OCI-LY1 (cell line): ENCODE data around the gene CA12.

Experiments used
- H2AFZ ChIP-seq: fragments of 200-600 bp; sonication (generic), shearing (Covaris generic); 2 replicates; pipeline ENCODE4 v1.6.0; 2014; ENCODE audit warnings: antibody characterized with exemption, mild to moderate bottlenecking, low read length
- H3F3A ChIP-seq: fragments of 200-600 bp; sonication (generic), shearing (Covaris generic); 2 replicates; pipeline ENCODE4 v1.6.0; 2014; ENCODE audit warnings: mild to moderate bottlenecking, antibody characterized with exemption, low read length, moderate library complexity; ENCODE audit not compliant: insufficient read depth
- H3K27ac ChIP-seq: fragments of 200-600 bp; sonication (generic); 2 replicates; pipeline ENCODE4 v1.5.1; 2014; ENCODE audit warnings: low read length, mixed run types, mild to moderate bottlenecking, low read depth; ENCODE audit not compliant: poor library complexity, severe bottlenecking
- H3K27me3 ChIP-seq: fragments of 200-600 bp; sonication (generic); 2 replicates; pipeline ENCODE4 v1.6.0; 2014; ENCODE audit warnings: antibody characterized with exemption, mild to moderate bottlenecking, low read length, moderate library complexity; ENCODE audit not compliant: insufficient read depth
- H3K36me3 ChIP-seq: fragments of 200-600 bp; sonication (generic); 2 replicates; pipeline ENCODE4 v1.6.1; 2014; ENCODE audit warnings: mild to moderate bottlenecking, antibody characterized with exemption, low read length, moderate library complexity, mixed read lengths; ENCODE audit not compliant: insufficient read depth
- H3K4me1 ChIP-seq: fragments of 200-600 bp; sonication (generic); 2 replicates; pipeline ENCODE4 v1.5.1; 2014; ENCODE audit warnings: mild to moderate bottlenecking, low read length, moderate library complexity; ENCODE audit not compliant: insufficient read depth, severe bottlenecking
- H3K4me2 ChIP-seq: fragments of 200-600 bp; sonication (generic), shearing (Covaris generic); 2 replicates; pipeline ENCODE4 v1.6.1; 2014; ENCODE audit warnings: low read length
- H3K4me3 ChIP-seq: fragments of 200-600 bp; sonication (generic); 2 replicates; pipeline ENCODE4 v1.5.1; 2014; ENCODE audit warnings: low read length, low read depth, mild to moderate bottlenecking, mixed read lengths; ENCODE audit not compliant: poor library complexity, severe bottlenecking
- H3K79me2 ChIP-seq: fragments of 200-600 bp; shearing (Covaris generic); 2 replicates; pipeline ENCODE4 v1.6.1; 2016; ENCODE audit warnings: mixed run types, low read length, mixed read lengths; ENCODE audit not compliant: insufficient read depth
- H3K9ac ChIP-seq: fragments of 200-600 bp; sonication (generic), shearing (Covaris generic); 2 replicates; pipeline ENCODE4 v1.6.1; 2014; ENCODE audit warnings: mild to moderate bottlenecking, low read length, mixed read lengths
- H3K9me2 ChIP-seq: fragments of 200-600 bp; sonication (generic), shearing (Covaris generic); 2 replicates; pipeline ENCODE4 v1.6.1; 2014; ENCODE audit warnings: low read depth, mild to moderate bottlenecking, low read length, mixed read lengths
- H3K9me3 ChIP-seq: fragments of 200-600 bp; shearing (Covaris generic); 2 replicates; pipeline ENCODE4 v1.6.1; 2014; ENCODE audit warnings: low read length, mixed read lengths
- H4K20me1 ChIP-seq: fragments of 200-600 bp; sonication (generic), shearing (Covaris generic); 2 replicates; pipeline ENCODE4 v1.6.0; 2016; ENCODE audit warnings: mild to moderate bottlenecking, low read length; ENCODE audit not compliant: insufficient read depth
- EZH2 ChIP-seq: fragments of 200-600 bp; sonication (generic), shearing (Covaris generic); IDR thresholded peaks from 2 replicates; pipeline ENCODE4 v1.8.0; 2017; ENCODE audit warnings: borderline replicate concordance, mixed run types, mild to moderate bottlenecking, antibody characterized with exemption, low read length, moderate library complexity, mixed read lengths
- TF ChIP-seq, protein P1 (sequence below): fragments of 200-600 bp; sonication (generic), shearing (Covaris generic); IDR thresholded peaks from 2 replicates; pipeline ENCODE4 v1.5.1; 2017; ENCODE audit warnings: mild to moderate bottlenecking, antibody characterized with exemption, low read length, moderate library complexity, mixed read lengths

The CA12 gene

DNA sequence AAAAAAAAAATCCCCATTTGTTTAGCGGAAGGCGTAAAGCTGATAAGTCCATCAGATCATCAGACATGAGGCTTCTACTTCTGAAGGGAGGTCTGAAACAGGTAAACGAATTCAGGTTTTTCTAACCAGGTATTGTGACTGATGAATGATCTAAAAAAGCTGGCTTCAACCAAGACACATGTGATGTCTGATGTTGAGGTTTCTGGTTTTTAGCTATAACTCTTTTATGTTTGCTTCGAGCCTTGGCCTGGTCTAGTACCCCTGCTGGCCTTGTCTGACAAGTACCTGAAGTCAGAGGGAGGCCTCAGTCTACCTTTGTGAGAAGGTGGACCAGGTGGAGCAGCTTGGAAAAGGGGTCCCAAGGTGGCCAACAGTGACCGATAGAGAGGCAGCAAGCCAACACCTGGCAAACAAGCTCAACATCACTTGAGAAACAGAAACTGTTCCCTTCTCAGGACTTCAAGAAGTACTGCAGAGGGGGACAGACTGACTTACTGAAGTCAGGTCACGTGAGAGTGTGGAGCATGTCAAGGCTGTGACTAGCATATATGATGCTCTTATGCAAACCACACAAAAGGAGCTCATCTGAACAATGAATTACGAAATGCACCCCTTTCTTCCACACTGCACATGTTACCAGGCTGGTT, 33.0 kb upstream of the CA12 start:
- no peak overlapping the region for H3K4me3 ChIP-seq
- peaks cover 5% of the 10 kb centered on the region for H3K4me1 ChIP-seq
- no peaks in the 10 kb centered on the region for H3K27me3 ChIP-seq
- no peaks in the 10 kb centered on the region for H3K79me2 ChIP-seq
- H2AFZ ChIP-seq, result no peak overlapping the region
- TF ChIP-seq, protein P1, sequence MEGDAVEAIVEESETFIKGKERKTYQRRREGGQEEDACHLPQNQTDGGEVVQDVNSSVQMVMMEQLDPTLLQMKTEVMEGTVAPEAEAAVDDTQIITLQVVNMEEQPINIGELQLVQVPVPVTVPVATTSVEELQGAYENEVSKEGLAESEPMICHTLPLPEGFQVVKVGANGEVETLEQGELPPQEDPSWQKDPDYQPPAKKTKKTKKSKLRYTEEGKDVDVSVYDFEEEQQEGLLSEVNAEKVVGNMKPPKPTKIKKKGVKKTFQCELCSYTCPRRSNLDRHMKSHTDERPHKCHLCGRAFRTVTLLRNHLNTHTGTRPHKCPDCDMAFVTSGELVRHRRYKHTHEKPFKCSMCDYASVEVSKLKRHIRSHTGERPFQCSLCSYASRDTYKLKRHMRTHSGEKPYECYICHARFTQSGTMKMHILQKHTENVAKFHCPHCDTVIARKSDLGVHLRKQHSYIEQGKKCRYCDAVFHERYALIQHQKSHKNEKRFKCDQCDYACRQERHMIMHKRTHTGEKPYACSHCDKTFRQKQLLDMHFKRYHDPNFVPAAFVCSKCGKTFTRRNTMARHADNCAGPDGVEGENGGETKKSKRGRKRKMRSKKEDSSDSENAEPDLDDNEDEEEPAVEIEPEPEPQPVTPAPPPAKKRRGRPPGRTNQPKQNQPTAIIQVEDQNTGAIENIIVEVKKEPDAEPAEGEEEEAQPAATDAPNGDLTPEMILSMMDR, result no peak
- TF ChIP-seq EZH2, result no peak
- no peaks in the 10 kb centered on the region for H3K9me3 ChIP-seq
- no peaks in the 10 kb centered on the region for H4K20me1 ChIP-seq
- H3K36me3 ChIP-seq, result no peaks in the 10 kb centered on the region
- no peaks in the 10 kb centered on the region for H3F3A ChIP-seq
- no peak overlapping the region for H3K4me2 ChIP-seq
- no peak overlapping the region for H3K9ac ChIP-seq
- no peak overlapping the region for H3K27ac ChIP-seq
- no peaks in the 10 kb centered on the region for H3K9me2 ChIP-seq

DNA sequence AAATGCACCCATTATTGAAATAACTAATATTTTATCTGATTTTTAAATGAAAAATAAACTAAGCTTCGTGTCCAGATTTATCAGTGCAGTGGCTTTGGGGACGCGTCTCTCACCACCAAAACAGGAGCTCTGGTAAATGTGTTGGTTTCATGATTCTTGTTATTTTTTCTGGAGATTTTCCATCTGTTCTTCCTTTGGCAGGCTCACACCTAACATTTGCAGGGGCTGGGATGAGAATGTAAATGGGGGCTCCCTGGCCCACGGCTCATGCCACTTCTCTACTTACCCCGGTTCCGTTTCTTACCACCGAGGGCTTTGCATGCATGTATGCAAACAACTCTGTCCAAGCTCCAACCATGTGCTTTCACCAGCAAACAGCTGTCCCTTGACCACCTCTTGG, 30.9 kb upstream of the CA12 start:
- Histone ChIP-seq H3K27me3 (no peaks in the 10 kb centered on the region), H3K9me3 (no peaks in the 10 kb centered on the region), H3F3A (no peaks in the 10 kb centered on the region), H4K20me1 (no peaks in the 10 kb centered on the region), H3K36me3 (no peaks in the 10 kb centered on the region), H3K9me2 (no peaks in the 10 kb centered on the region), H3K79me2 (no peaks in the 10 kb centered on the region), H3K4me2 (no peak overlapping the region), H3K9ac (no peak overlapping the region), H3K4me1 (peaks cover 5% of the 10 kb centered on the region), H2AFZ (no peak overlapping the region), H3K27ac (no peak overlapping the region), H3K4me3 (no peak overlapping the region)
- TF ChIP-seq, protein P1, result no peak
- TF ChIP-seq EZH2, result no peak

GRCh38 chr15:63411866-63412265, 30.2 kb upstream of the CA12 start:
- Histone ChIP-seq H3F3A (no peaks in the 10 kb centered on the region), H3K36me3 (no peaks in the 10 kb centered on the region), H3K9ac (no peak overlapping the region), H2AFZ (no peak overlapping the region), H3K79me2 (no peaks in the 10 kb centered on the region), H3K4me2 (no peak overlapping the region), H3K4me3 (no peak overlapping the region), H3K27me3 (no peaks in the 10 kb centered on the region), H4K20me1 (no peaks in the 10 kb centered on the region), H3K27ac (no peak overlapping the region), H3K9me2 (no peaks in the 10 kb centered on the region), H3K9me3 (no peaks in the 10 kb centered on the region), H3K4me1 (peaks cover 5% of the 10 kb centered on the region)
- TF ChIP-seq EZH2, result no peak
- TF ChIP-seq, protein P1, result no peak
